ENCODE results near the gene EFR3B. TPM values are rescaled to one million over a fixed set of nuclear protein-coding genes. Genes with fewer than 3 reads are reported as not detected.
A peak's percentile ranks its signal among the peaks of the same experiment; 100 is the strongest.

EFR3B gene
- total and polyA plus RNA-seq, 2 of the 4 experiments (the other 2 are of a cell fraction): 0.38 to 0.90 TPM

GRCh38 chr2:25041307-25041927, 459 bp upstream of the EFR3B start:
- no peak overlapping the region for H3K27ac ChIP-seq (ENCODE audit: insufficient read depth, low read length)
- ChIA-PET CTCF (no interaction called here), POLR2A (ENCODE audit: unreplicated experiment) (no interaction called here)
- no peak overlapping the region for H2BK120ac ChIP-seq (ENCODE audit: low read depth, low read length)
- no peaks in the 10 kb centered on the region for H3K9me3 ChIP-seq (ENCODE audit: control insufficient read depth, insufficient read depth, low read length)
- no peak overlapping the region for H3K14ac ChIP-seq (replicated peaks; ENCODE audit: low read depth, low read length)
- dilution Hi-C loops (cut with HindIII; ENCODE audit: low sequenced_read_pairs, unreplicated experiment): no loop called here
- no peak overlapping the region for H2BK15ac ChIP-seq (ENCODE audit: low read depth, low read length)
- H2AFZ ChIP-seq (replicated peaks; ENCODE audit: low read length, poor library complexity): peak overlapping the region; percentile 83
- 0% methylated on average over 5 of the region's 28 CpGs; no CpG with 5 or more reads in 1 of the 2 experiments for WGBS, 2 experiments (ENCODE audit: extremely low coverage in 2 of 2, insufficient read length in 1 of 2)
- H3K27me3 ChIP-seq (ENCODE audit: control insufficient read depth, insufficient read depth, low read length): peaks cover 21% of the 10 kb centered on the region
- H3K18ac ChIP-seq (ENCODE audit: low read depth, low read length): no peak overlapping the region
- ATAC-seq (ENCODE audit: low read depth): no peak
- peaks cover 4% of the 10 kb centered on the region; the same call in 1 of the 2 replicates for H3K9me1 ChIP-seq (ENCODE audit: insufficient read depth, low read length)
- no peak overlapping the region for H3K23ac ChIP-seq (ENCODE audit: low read depth, low read length)
- peaks cover 10% of the 10 kb centered on the region for H3K4me1 ChIP-seq (ENCODE audit: control insufficient read depth, insufficient read depth, low read length)
- DNase-seq: peak; percentile 32
- no peak overlapping the region for H4K8ac ChIP-seq (ENCODE audit: low read depth in 2 of 2, low read length in 2 of 2)
- in situ Hi-C loops (cut with MboI; ENCODE audit: low sequenced_read_pairs): no loop called here
- no peaks in the 10 kb centered on the region for H3K36me3 ChIP-seq (ENCODE audit: control insufficient read depth, insufficient read depth, low read length)
- peak overlapping the region; percentile 57 for H2AK9ac ChIP-seq (replicated peaks; ENCODE audit: low read depth, low read length, poor library complexity)
- H3K4me3 ChIP-seq (ENCODE audit: insufficient read depth, low read depth, low read length): peak overlapping the region; percentile 19
- no peaks in the 10 kb centered on the region for H3K79me1 ChIP-seq (ENCODE audit: low read depth in 1 of 2, low read length in 2 of 2)
- H4K91ac ChIP-seq (ENCODE audit: insufficient read depth, low read depth, low read length): no peak overlapping the region
- H3K4me2 ChIP-seq (ENCODE audit: low read depth, low read length): peak overlapping the region; percentile 88
- no peak overlapping the region for H3K56ac ChIP-seq (ENCODE audit: extremely low read depth, insufficient read depth, low read length)
- TF ChIP-seq FOS (IDR thresholded peaks at IDR 0.05; ENCODE audit: low read depth, low read length) (no peak), RFX5 (IDR thresholded peaks at IDR 0.05; ENCODE audit: low read depth, low read length) (no peak), NFE2L2 (IDR thresholded peaks at IDR 0.05; ENCODE audit: low read depth, low read length) (no peak), USF2 (IDR thresholded peaks at IDR 0.05; ENCODE audit: low read depth, low read length) (no peak), CTCF (conservative IDR thresholded peaks at IDR 0.05; ENCODE audit: low read depth, low read length) (peak; percentile 30; the same call in 1 of the 2 replicates)
- no peak overlapping the region for H2BK5ac ChIP-seq (ENCODE audit: low read depth, low read length, poor library complexity, severe bottlenecking)
- no peak overlapping the region for H2BK20ac ChIP-seq (ENCODE audit: low read depth, low read length)
- H2AK5ac ChIP-seq (ENCODE audit: low read depth, low read length): no peak overlapping the region
- intact Hi-C loops (cut with micrococcal nuclease): loop anchor here (5.0 kb wide), 5 partner anchors 36 to 156 kb away; partner anchors contain the start of gene DNAJC27
- no peak overlapping the region for H3K9ac ChIP-seq (ENCODE audit: low read depth, low read length)
- no peak overlapping the region for H4K5ac ChIP-seq (ENCODE audit: low read depth, low read length)
- no TSS peak for BruUV-seq (replicated peaks)
- no peak overlapping the region for H3K4ac ChIP-seq (ENCODE audit: low read depth, low read length)
- H4K20me1 ChIP-seq (ENCODE audit: insufficient read depth, low read length): peaks cover 6% of the 10 kb centered on the region

Data from IMR-90 (cell line).